Measurements from ENCODE around the gene HNRNPH2. TPM values are rescaled to one million over a fixed set of nuclear protein-coding genes. Genes with fewer than 3 reads are reported as not detected.

Gene HNRNPH2
- total RNA-seq, 4 donors from 2014 or later = 34.5 to 75.0 (median 43.2) TPM

DNA sequence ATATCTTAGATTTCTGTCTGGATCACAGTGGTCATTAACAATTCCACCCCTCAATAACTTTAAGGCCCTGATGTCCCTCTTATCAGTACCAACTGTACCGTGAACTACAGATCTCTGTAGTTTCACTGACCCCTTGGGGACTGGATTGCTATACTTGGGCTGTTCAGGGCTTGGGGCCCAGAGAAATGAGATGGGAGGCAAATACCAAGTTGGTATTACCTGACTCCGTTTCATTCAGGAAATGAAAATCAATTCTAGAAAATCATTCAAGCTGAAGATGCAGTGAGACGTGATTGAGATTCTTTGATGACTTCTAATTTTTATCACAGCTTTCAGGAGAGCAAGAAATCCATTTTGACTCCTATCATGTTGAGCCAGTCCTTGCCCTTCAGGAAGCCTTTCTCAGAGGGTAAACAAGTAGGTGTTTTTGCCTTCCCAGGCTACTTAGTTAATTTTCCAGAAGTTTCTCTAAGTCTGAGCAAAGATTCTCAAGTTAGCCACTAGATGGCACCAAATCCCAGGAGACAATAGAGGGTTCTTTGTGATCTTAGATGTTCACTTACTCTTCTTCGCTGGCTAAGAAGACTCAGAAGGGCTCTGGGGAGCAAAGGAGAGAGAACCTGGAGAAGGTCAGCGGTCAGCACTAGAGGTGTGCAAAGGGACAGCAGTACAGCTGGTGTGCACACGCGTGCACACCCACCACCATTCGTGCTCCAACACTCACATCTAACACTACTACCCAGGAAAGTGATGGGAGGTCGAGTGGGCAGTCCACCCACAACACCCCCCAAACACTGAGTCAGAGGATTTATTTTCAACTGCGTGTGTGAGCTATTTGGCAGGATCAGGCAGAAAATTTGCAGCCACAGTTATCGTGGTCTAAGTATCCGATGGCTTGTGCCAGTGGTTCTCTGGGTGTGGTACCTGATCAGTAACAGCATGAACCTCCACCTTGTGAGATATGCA lies 7.4 kb downstream of the HNRNPH2 start:
- TF ChIP-seq, protein P1, sequence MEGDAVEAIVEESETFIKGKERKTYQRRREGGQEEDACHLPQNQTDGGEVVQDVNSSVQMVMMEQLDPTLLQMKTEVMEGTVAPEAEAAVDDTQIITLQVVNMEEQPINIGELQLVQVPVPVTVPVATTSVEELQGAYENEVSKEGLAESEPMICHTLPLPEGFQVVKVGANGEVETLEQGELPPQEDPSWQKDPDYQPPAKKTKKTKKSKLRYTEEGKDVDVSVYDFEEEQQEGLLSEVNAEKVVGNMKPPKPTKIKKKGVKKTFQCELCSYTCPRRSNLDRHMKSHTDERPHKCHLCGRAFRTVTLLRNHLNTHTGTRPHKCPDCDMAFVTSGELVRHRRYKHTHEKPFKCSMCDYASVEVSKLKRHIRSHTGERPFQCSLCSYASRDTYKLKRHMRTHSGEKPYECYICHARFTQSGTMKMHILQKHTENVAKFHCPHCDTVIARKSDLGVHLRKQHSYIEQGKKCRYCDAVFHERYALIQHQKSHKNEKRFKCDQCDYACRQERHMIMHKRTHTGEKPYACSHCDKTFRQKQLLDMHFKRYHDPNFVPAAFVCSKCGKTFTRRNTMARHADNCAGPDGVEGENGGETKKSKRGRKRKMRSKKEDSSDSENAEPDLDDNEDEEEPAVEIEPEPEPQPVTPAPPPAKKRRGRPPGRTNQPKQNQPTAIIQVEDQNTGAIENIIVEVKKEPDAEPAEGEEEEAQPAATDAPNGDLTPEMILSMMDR (IDR thresholded peaks at IDR 0.05; ENCODE audit: low read depth) = no peak

DNA sequence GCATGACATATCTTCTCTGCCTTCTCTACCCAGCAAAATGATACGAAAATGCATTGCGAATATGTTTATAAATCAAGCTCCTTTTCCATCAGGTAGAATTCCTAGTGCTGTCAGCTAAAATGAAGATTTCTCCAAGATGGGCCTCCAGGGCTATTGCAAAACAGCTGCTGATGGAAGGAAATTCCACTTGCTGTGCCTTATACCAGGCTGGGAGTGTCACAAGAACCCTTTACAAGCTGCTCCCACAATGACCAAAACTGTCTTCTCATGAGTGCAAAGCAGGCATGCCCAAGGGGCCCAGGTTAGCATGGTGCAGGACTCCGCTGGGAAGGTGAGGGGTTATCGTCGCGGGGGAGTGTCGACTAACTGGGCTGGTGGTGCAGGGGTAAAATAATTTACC lies 8.7 kb downstream of the HNRNPH2 start:
- TF ChIP-seq, protein P1 (IDR thresholded peaks at IDR 0.05; ENCODE audit: low read depth) = no peak

DNA sequence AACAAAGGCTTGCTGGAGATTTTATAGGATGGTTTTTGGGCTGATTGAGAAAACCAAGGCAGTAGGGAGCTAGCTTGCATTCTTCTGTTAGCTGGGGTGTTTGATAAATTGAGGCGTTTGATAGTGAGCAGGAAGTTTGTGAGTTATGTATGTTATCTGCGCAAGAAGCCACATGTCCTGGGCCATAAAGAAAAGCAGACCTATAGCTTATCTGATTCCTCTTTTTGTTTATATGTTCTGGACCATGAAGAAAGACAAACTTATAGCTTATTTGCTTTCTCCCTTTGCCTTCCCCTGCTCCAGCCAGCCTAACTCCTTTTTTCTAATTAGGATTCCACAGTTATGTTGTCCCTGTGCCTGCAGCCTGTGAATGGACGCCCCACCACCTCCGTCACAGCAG lies 9.2 kb downstream of the HNRNPH2 start:
- TF ChIP-seq, protein P1 (IDR thresholded peaks at IDR 0.05; ENCODE audit: low read depth) = no peak

DNA sequence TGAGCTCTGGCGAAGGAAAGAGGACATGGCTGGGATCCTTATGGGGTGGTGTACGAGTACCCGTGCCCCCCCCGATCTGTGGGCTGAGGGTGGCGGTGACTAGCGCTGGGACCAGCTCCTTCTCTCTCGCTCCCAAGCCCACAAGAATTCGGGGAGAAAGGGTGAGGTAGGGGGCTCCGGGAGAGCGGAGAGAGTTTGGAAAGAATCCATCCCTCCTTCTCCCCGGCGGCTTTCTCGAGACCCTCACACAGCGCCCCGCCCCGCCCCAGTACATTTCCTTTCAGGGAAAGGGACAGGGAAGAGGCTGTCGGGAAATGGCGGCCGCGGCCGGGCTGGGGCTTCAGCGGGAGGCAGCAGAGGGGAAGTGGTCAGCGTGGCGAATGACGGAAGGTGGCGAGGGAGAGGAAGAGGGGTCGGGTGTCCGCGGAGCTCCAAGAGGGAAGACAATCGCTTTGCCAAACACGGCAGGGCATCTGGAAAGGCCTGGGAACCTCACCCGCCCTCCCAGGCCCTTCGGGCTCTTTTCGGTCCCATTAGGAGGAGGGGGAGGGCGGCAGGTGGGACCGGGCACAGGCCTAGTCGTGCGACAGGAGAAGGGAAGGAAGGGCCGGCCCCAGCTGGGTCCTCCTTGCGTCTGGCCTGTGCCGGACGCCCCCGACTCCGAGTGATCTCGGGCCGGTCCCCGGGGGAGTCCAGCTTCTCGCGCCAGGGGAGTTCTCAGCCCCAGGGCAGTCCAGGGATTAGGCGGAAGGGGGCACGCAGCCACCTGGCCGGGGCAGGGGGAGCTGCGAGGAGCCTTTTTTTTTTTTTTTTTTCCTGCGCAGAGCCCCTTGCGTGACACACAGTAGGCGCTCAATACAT lies 10.2 kb downstream of the HNRNPH2 start:
- TF ChIP-seq, protein P1 (IDR thresholded peaks at IDR 0.05; ENCODE audit: low read depth) = no peak

DNA sequence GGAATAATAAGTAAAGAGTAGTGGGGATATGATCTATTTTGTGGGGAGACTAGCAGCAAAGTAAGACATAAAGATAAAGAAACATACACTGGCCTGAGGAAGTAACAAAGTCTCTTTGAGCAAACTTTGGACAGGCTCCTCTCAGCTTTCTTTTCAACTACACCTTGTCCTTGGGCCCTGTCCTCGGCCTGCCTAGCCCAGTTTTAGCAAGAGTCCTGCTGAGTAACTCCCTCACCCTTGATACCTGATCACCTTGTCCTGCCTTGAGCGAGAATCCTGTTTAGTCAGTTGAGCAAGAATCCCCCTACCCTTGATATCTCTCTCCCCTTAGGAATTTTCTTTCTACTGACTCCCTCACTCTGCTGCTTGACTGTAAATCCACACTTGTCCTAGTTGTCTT lies 11.5 kb downstream of the HNRNPH2 start:
- TF ChIP-seq, protein P1 (IDR thresholded peaks at IDR 0.05; ENCODE audit: low read depth) = no peak

DNA sequence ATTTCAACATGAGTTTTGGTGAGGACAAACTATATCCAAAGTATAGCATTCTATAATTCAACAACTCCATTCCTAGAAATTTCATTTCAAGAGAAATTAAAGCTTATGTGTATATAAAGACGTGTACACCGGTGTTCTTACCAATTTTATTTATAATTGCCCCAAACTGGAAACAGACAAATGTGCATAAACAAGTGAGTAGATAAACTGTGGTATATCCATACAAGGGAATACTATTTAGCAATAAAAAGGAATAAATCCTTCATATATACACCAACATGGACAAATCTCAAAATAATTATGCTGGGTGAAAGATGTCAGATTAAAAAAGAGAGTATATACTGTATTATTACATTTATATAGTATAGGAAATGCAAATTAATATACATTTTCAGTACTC lies 19.9 kb downstream of the HNRNPH2 start:
- TF ChIP-seq, protein P1 (IDR thresholded peaks at IDR 0.05; ENCODE audit: low read depth) = no peak

DNA sequence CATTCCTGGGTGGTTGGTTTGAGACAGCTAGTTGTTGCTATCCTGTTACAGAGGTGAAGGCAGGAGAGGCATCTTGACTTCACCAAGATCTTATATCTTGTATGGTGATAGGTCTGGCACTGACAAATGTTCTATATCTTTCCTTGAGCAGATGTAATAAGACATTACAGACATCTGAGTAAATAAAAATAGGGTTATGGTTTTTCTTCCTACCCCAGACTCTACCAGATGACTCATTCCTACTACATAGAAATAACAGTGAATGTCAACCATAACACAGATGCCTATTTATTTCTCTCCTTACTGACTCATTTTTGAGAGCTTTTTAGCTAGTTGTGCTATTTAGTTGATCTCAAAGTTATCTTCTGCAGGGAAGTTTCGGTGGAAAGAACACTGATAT lies 21.9 kb downstream of the HNRNPH2 start:
- TF ChIP-seq, protein P1 (IDR thresholded peaks at IDR 0.05; ENCODE audit: low read depth) = no peak
